Activated T-helper 1 cell treated with anti-CD3 and anti-CD28 coated beads, Interleukin-2, amount 50 U/mL, for 16 hours (primary cell): ENCODE data around the gene PIK3C2B.
"Not testable (repeated sequence)": the region's sequence is repeated elsewhere in the genome, so short reads cannot be mapped to it uniquely, and the experiment has no call there.

Experiments
- DNase-seq, 2 donors: peaks; one replicate each; pipeline ENCODE4 v3.0.0-alpha.2; 2020; ENCODE audit warnings: low read depth in 1 of 2, low spot score in 1 of 2

The PIK3C2B gene, protein sequence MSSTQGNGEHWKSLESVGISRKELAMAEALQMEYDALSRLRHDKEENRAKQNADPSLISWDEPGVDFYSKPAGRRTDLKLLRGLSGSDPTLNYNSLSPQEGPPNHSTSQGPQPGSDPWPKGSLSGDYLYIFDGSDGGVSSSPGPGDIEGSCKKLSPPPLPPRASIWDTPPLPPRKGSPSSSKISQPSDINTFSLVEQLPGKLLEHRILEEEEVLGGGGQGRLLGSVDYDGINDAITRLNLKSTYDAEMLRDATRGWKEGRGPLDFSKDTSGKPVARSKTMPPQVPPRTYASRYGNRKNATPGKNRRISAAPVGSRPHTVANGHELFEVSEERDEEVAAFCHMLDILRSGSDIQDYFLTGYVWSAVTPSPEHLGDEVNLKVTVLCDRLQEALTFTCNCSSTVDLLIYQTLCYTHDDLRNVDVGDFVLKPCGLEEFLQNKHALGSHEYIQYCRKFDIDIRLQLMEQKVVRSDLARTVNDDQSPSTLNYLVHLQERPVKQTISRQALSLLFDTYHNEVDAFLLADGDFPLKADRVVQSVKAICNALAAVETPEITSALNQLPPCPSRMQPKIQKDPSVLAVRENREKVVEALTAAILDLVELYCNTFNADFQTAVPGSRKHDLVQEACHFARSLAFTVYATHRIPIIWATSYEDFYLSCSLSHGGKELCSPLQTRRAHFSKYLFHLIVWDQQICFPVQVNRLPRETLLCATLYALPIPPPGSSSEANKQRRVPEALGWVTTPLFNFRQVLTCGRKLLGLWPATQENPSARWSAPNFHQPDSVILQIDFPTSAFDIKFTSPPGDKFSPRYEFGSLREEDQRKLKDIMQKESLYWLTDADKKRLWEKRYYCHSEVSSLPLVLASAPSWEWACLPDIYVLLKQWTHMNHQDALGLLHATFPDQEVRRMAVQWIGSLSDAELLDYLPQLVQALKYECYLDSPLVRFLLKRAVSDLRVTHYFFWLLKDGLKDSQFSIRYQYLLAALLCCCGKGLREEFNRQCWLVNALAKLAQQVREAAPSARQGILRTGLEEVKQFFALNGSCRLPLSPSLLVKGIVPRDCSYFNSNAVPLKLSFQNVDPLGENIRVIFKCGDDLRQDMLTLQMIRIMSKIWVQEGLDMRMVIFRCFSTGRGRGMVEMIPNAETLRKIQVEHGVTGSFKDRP (N-terminal part only)

DNA sequence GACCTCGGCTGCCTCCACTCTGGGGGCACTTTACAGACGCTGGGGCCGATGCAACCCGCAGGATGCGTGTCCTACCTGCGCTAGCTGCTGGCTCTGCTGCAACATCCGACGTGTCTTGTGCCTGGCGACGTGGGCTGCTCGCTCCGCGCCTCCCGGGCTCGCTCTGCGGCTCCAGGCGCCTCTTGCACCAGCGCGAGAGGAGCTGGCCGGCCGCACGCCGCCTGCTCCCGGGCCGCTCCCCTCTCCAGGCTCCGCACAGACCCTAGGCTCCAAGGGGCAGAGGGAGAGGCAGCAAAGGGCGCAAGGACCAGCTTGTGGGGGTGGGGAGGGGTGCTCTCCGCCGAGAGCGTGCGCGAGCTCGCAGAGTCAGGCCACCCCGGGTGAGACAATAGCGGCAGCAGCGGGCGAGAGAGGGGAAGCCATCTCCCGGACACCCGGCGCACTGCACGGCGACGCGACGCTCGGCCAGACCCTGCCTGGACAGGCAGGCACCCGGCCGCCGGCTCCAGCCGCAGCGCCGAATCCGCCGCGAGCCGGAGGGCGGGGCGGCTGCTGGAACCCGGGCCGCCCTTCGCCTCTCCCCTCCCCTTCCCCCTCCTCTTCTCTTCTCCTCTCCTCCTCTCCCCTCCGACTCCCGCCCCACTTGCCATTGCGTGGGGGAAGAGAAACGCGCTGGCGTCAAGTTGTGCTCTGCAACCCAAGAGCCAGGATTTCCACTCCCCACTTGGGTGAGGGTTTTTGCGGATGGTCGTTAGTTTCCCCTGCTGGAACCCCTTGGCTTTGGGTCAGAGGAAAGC lies at the start of gene PIK3C2B:
Gene PIK3C2B (minus strand): TSS at position 525 of the 797 bp plus-strand sequence. CDS start 25,003 bp downstream, outside the sequence.
- peak; percentile 34 to 60 for DNase-seq

DNA sequence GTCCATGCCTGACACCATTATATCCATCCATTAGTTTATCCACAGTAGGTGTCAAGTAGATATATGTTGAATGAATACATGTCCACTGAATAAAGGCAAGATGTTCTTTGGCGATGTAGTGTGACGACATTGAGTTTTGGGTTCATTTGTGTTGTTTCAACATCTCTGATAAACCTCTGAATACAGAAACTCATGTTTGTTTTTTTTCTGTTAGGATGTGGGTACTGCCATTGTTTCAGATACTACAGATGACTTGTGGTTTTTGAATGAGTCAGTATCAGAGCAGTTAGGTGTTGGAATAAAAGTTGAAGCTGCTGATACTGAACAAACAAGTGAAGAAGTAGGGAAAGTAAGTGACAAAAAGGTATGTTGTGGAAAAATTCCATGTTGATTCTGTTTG lies 49.7 kb upstream of the PIK3C2B start:
- no peak for DNase-seq

DNA sequence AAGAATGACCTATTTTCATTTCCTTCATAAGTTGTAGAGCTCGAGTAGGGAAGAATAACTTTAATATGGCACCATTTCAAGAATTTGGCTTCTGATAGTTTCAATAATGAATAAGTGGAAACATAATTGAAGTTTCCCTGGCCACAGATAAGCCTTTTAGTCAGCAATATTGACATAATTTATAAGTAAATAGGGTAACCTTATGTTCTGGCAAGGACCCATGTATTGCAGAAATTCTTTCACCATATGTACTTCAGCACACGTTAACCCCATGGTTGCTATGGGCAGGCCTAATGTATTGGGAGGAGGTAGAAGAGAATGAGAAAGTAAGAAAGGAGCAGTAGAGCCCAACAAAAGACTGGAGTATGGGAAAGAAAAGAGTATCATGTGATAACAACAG lies 47.0 kb upstream of the PIK3C2B start:
- no peak for DNase-seq

DNA sequence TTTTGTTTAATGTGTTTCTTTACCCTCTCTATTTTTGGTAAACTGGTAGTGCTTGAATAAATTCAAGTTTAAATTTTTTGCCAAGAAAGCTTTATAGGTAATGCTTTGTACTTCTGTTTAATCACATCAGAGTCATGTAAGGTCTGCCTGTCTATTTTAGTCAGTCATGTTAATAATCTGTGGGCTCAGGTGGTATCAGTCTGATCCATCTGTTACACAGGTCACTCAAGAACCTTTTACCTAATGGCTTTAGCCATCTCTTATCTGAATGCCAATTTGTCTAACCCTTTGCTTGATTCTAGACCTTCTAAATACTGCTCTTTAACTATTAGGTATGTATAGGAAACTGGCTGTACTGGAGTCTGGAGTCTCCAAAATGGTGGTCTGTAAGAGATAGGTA lies 38.2 kb upstream of the PIK3C2B start:
- DNase-seq = no peak

DNA sequence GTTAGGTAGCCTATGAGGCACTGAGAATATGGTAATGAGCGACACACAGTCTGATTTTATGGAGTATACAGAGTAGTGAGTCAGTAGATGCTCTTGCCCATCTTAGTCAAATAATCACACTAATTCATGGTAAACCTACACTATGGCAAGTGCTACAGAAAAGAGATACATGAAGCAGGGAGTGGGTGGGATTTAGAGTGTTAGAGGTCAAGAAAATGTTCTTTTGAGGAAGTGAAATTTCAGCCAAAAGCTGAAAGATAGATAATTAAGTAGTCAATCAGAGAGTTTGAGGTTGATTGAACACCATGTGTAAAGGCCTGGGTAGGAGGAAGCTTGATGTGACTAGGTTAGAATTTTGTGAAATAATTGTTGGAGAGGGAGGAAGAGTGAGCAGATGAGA lies 36.3 kb upstream of the PIK3C2B start:
- DNase-seq = no peak

DNA sequence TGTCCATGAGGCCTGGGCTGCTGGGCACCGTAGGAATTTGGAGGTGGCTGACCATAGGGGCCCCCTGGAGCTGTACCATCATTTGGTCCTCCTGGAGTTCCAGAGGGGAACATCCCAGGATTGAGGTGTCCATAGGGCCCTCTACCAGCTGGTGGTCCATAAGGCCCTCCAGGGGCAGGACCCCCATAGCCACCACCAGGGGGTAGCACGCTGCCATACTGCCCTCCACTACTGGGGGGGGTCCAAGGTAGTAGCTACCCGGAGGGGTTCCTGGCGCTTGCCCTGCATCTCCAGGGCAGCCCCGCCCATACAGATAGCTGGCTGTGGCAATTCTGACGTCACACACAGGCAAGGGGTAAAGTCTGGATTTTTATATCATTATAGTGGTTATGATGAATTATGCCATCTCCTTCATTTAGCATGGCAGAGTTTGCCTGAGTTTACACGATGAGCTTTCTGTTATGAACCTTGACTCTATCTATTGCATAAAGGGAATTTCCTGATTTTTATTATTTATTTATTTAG lies 34.8 kb upstream of the PIK3C2B start:
- DNase-seq = no peak

DNA sequence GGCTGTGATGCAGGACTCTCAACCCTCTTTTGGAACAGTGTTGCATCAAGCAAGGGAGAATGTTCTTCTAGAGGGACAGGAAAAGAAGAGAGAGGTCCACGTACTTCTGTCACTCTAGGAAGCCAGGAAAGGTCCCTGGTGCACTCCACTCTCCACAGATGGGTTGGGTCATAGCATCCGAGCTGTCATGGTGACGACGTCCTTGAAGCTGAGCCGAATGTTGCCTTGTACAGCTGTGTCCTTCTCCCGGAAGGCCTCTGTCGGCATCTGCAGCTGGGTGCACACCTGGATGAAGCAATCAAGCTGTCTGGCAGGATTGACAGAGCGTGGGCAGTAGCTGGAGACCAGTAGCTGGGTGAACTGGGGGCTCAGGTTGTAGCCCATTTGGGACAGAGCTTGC lies 34.1 kb upstream of the PIK3C2B start:
- no peak for DNase-seq

DNA sequence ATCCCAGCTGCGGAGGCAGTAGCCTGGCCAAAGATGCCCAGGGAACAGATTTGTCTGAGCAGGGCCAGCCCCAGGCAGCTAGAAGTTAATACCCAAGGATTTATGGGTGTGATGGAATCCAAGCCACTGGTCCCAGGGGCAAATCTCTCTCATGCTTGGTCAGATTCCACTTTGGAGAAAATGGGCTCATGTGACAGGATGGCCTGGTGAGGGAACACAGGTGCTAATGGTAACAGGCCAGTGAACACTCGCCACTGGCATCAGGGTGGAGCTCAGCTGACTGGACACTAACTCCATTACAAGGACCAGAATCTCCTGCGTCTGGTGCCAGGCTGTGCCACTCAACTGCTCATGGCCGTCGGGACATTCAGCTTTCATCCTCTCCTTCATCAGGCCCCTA lies 33.6 kb upstream of the PIK3C2B start:
- DNase-seq = no peak

DNA sequence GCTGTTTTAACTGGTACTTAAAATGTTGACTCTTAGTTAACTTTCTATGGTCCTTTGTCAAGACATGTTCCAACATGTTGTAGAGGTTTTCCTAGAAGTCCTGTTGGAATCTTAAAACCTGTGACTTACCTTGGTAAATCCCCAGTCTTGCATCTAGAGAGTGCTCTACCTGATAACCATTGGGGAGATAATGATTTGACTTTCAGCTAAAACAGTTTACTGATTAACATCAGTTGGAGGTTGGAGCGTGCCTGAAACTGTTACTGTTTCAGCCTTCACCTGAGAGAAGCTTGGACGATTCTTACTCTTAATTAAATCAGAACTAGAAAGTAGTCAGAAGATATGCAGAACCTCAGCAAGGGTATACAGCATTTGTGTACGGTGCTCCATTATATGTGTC lies 30.4 kb upstream of the PIK3C2B start:
- no peak for DNase-seq

DNA sequence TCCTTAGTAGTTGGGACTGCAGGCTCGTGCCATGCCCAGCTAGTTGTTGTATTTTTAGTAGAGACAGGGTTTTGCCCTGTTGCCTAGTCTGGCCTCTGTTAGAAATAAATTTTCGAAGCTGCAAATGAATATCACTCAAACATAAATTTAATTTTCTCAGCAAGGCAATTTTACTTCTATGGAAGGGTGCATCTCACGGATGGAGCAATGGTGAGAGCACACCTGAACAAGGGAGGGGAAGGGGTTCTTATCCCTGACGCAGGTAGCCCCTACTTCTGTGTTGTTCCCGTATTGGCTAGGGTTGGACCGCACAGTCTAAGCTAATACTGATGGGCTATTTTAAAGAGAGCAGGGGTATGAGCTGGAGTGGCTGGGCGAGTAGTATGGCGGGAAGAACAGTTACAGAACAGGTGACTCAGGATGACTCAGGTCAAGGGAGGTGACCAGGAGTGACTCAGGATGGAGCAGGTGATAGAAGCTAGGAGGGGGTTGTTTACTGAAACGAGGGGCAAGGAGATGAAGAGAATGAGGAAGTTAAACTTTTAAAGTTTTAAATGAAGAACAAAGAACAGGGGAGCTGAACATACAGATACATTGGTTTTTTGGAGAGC lies 29.1 kb upstream of the PIK3C2B start:
- DNase-seq = no peak

DNA sequence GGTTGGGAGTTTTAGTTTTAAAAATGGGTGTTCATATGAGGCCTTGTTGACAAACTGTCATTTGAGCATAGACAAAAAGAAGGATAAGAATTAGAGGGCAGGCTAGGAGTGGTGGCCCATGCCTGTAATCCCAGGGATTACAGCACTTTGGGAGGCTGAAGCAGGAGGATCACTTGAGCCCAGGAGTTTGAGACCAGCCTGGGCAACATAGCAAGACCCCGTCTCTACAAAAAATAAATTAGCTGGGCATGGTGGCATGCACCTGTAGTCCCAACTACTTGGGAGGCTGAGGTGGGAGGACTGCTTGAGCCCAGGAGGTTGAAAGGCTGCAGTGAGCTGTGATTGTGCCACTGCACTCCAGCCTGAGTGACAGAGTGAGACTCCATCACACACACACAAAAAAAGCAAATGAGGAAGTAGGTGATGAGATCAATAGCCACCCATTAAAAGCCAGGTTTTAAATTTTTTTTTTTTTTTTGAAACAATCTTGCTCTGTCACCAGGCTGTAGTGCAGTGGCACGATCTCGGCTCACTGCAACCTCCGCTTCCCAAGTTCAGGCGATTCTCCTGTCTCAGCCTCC lies 27.4 kb upstream of the PIK3C2B start:
- not testable (repeated sequence) for DNase-seq

DNA sequence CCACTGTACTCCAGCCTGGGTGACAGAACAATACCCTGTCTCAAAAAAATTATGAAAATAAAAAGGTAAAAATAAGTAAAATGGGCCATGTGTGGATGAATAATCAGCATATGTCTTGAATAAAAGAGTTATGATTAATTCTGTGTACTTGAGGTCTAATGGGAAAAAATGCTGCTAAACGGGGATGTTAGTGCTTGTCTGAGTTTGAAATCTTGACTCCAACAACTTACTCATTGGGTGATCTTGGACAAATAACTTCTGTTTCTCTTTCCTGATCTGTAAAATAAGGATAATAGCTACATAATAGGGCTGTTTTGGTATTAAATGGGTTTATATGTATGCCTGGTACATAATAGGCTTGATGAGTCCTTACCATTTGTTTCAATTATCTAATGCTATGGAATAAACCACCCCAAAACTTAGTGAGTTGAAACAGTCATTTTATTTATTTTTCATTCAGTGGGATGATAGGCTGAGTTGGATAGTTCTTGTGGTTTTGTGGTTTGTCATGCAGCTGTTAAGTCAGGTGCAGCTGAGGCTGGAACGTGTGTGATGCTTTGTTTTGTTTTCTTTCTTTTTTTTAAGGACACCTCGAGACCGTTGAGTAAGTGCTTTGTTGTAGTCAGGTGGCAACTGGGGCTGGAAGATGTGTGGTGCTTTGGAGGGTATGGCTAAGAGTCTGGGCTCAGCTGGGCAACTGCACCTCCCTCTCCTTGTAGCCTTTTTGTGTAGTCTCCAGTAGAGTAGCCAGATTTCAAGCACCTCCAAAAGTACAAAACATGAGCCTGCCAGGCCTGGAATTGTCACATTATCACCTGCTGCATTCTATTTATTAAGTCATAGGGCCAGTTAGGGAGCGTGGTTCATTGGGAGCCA lies 26.5 kb upstream of the PIK3C2B start:
- peak; percentile 29 to 38 for DNase-seq

DNA sequence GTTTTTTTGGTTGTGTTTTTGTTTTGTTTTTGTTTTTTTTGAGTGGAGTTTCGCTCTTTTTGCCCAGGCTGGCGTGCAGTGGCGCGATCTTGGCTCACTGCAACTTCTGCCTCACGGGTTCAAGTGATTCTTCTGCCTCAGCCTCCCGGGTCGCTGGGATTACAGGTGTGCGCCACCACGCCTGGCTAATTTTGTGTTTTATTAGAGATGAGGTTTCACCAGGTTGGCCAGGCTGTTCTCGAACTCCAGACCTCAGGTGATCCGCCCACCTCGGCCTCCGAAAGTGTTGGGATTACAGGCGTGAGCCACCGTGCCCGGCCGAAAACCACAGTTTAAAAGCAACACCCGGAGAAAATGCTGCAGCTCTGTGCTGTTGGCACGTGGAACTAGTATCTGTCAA lies 22.8 kb upstream of the PIK3C2B start:
- DNase-seq = not testable (repeated sequence)

DNA sequence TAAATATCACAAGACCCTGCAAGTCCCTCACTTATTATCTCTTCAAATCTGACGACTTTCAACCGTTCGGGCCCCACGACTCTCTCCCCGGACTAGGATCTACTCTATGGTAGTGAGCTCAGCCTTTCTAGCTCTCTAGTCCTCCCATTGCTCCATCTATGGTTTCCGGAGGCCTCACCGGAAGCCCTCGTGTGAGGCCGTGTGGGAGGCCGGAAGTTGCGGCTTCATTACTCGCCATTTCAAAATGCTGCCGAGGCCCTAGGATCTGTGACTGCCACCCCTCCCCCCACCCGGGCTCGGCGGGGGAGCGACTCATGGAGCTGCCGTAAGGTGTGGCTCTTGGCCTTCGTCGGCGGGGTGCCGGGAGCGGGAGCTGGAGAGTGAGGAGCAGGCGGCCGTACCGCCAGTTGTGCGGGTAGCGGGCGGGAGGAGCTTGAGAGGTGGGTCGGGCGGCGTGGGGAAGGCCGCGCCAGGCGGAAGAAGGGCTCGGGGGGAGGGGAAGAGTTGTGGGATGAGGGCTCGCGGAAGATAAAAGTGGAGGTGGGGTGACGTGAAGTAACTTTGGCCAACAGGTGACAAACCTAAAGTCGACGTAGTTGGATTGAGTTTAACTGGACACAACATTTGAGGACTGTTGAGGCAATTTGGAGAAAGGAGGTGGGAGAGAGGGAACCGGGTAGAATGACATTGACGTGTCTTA lies 21.7 kb upstream of the PIK3C2B start, which contains the start of gene MDM4:
Gene MDM4 (plus strand): TSS at position 227 of the 700 bp plus-strand sequence. CDS start 9,113 bp downstream, outside the sequence.
- DNase-seq = peak; percentile 84 to 88

DNA sequence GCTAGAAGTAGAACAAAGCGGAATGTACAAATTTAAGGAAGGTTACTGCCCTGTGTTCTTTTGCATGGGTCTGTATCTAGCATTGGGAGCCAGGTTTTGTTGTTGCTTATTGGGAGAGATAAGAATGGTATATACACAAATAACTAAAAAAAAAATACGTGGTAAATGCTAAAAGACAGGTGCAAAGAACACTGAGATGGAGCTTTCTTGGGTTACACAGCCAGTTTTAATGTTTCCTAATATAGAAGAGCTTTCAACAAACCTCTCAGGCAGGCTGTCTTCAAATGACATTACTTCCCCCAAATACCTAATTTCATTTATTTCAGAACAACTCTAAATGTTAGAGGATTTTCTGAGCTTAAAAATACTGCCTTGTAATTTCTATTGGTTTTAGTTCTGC lies 20.2 kb upstream of the PIK3C2B start:
- no peak for DNase-seq

DNA sequence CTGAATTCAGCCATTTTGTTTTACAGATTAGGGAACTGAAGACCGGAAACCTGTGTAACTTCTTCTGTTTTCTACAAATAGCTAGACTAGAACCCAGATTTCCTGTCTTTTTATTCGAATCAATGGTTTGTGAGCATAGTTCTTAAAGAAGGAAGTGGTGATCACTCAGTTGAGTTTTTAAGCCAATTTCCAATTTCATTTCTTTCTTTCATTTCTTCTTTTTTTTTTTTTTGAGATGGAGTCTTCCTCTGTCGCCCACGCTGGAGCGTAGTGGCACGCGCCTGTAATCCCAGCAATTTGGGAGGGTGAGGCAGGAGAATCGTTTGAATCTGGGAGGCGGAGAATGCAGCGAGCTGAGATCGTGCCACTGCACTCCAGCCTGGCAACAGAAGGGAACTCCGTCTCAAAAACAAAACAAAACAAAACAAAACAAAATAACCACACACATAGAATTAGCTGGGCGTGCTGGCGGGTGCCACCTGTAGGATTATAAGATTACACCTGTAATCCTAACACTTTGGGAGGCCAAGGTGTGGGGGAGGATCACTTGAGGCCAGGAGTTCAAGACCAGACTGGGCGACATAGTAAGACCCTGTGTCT lies 18.6 kb upstream of the PIK3C2B start:
- no peak for DNase-seq

DNA sequence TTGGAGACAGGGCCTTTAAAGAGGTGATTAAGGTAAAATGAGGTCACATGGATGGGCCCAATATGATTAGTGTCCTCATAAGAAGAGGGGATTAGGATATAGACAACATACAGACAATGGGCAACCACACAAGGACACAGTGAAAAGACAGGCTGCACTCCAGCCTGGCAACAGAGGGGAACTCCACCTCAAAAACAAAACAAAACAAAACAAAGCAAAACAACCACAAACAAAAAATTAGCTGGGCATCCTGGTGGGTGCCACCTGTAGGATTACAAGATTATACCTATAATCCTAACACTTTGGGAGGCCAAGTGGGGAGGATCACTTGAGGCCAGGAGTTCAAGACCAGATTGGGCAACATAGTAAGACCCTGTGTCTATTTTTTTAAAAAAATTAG lies 16.8 kb upstream of the PIK3C2B start:
- DNase-seq = no peak

DNA sequence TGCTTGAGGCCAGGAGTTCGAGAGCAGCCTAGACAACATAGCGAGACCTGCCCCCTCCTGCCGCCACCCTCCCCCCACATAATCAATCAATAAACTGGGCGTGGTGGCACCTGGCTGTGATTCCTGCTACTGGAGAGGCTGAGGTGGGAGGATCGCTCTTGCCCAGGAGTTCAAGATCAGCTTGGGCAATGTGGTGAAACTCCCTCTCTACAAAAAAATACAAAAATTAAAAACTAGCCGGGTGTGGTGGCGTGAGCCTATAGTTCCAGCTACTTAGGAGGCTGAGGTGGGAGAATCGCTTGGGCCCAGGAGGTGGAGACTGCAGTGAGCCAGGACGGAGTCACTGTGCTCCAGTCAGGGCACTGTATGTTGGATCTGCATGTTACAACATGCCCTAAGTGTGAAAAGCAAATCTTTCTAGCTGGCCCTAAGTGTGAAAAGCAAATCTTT lies 14.6 kb upstream of the PIK3C2B start:
- no peak for DNase-seq
